GM19240 (cell line): Measurements from ENCODE around the gene GGT6.

Experiments
- DNase-seq: peaks from one replicate; pipeline ENCODE4 v3.0.0; 2011; ENCODE audit warnings: low spot score; ENCODE audit not compliant: insufficient read length

The GGT6 gene

GRCh38 chr17:4525691-4526397 lies 34.5 kb downstream of the GGT6 start:
- DNase-seq: no peak

DNA sequence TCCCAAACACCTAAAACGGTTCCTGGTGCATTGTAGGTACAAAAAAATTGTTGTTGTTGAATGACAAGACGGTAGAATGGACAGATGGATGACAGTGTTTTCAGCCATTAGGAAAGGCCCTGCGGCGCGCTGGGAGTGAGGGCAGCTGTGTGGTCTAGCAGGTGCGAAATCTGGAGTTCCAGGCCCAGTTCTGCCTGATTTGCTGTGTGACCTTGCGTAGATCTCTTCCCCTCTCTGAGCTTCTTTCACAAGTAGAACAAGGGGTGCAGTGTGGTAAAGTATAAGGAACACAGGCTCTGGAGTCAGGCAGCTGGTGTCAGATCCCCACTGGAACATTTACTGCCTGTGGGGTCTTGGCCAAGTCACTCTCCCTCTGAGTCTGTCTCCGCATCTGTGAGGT lies 36.4 kb downstream of the GGT6 start:
- DNase-seq: no peak

- DNase-seq: no peak
Observed at GRCh38 chr17:4522661-4523060, 37.7 kb downstream of the GGT6 start.

GRCh38 chr17:4520894-4521600 lies 39.3 kb downstream of the GGT6 start:
- no peak for DNase-seq

GRCh38 chr17:4520060-4520893 lies 40.1 kb downstream of the GGT6 start:
- no peak for DNase-seq

DNA sequence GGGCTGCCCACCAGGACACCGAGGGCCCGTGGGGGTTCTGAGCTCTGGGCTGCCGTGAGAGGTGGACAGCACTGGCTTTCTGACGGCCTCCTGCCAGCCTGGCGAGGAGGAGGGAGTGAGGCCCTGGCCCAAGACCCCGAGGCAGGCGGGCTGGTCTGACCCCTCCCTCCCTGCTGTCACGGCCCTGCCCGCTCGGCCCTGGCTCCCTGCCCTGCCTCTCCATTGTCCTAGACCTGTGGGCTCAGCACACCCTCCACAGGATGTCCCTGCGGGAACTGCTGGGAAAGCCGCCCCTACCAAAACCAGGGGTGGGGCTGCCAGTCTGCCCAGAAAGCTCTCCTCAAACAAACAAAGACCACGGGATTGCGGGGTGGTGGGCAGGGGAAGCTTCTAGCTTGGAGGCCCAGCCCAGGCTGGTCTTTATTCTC lies 41.0 kb downstream of the GGT6 start:
- DNase-seq: no peak

DNA sequence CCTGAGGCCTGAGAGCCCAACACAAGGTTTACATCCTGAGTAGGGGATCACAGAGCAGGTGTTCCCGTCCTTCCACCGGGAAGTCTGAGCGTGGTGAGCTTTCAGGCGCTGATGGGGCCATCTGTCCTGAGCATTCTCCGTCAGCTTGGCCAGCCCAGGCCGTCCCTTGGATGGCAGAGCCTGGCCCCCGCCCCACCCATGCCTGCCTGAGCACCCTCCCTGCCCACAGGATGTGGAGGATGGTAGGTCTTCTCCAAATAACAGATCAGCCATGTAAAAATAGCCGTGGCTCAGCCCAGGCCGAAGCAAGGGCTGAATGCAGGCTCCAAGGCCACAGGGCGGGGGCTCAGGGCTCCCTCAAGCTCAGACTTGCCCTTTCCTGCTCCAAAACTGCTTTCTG lies 41.5 kb downstream of the GGT6 start:
- no peak for DNase-seq

DNA sequence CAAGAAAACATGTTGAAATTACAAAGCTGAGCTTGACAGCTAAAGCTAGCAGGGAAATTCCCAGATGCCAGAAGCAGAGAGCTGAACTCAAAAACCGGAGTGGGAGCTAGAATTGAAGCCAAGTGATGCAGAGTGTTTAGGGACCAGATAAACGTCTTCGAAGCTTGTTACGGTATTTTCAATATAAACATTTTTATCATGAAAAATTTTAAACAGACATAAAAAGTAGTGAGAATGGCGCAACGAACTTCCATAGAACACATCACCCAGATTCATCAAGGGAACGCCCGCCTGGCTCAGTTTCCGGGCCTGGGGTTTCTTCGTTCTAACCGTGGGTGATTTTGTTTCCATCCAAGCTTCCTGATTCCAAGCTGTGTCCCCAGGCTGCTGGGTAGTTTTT lies 43.6 kb downstream of the GGT6 start:
- DNase-seq: no peak

DNA sequence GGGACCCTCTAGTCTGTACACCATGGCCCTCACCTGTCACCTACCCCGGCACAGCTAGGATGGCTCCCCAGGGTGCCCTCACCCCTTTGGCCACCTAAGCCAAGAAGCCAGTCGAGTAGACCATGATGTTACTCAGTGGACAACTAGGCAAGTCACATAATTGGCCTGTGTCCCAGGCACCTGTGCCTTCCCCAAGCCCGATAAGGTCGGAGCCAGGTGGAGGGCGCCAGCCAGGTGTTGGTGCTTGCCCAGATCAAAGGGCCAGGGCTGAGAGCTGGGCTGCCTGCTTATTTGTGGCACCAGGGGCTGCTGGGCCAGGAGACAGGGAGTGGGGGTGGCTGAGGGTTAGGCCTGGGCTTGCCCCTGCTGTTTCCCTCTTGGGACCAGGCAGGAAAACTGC lies 44.9 kb downstream of the GGT6 start:
- no peak for DNase-seq

- no peak for DNase-seq
Observed at GRCh38 chr17:4514779-4515178, 45.6 kb downstream of the GGT6 start.

GRCh38 chr17:4514206-4514605 lies 46.2 kb downstream of the GGT6 start:
- DNase-seq: no peak

DNA sequence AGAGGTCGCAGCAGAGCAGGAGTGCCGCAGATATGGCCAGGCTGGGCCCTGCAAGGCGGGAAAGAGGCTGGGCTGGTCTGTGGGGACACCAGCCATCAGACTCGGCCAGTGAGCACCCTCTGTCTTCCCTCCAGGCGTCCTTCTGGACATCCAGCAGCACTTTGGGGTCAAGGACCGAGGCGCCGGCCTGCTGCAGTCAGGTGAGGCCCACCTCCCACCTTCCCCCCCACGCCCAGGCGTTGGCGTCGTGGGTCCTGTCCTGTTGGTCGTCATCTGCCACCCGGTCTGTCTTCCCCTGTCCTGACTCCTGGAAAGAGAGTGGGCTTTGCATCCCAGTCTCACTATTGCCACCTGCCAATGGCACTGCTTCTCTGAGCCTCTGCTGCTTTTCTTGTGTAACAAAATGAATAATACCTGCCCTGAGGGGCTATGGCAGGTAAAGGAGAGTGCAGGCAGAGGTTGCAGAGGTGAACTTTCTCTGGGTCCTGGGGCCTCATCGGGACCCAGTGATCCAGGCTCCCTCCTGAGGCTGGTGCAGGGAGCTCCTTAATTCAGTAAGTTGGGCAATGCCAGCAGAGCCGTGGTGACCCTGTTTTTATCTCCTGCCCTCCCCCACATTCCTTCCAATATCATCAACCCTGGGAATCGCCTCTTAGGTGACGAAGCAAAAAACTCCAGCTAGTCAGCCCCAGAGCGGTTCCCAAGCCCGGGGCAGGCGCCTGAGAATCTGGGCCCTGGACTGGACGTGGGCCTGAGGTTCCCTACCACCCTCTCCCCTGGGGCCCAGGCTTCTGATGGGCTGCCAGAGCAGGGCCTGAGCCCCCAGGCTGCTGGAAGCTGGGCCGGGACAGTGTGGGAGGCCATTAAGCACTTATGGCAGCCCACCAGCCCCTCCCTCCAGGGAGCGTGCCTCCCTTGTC lies 47.0 kb downstream of the GGT6 start:
- no peak for DNase-seq

- no peak for DNase-seq
Observed at GRCh38 chr17:4512156-4513112, 47.9 kb downstream of the GGT6 start.

DNA sequence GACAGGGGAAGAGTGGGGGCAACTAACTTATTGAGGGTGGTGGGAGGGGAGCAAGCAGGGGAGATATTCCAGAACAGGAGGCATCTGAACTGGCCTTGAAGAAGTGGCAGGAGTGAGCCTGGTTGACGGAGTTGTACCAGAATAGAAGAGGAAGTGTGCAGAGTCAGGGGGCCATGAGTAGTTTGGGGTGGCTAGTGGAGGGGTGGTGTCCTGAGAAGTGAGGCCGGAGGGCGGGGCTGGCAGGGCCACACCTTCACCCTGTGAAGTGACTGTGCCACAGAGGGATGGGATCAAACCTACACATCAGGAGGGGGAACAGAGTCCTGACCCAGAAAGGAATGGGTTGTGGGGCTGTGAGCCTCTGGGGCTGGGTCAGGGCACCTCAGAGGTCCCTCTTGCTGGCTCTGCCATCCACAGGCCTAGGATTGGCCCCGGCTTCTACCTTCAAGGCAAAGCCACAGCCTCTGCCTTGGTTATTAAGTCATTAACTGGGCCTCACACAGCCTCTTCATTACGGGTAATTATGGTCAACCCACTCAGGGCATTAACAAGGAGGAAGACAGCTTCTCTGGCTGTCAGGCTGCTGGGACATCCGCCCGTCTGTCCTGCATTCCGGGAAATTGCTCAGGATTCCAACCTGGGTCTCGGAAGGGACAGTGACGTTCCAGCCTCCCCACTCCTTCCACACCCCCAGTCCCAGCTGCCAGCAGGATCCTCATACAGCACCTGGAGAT lies 49.0 kb downstream of the GGT6 start:
- no peak for DNase-seq

DNA sequence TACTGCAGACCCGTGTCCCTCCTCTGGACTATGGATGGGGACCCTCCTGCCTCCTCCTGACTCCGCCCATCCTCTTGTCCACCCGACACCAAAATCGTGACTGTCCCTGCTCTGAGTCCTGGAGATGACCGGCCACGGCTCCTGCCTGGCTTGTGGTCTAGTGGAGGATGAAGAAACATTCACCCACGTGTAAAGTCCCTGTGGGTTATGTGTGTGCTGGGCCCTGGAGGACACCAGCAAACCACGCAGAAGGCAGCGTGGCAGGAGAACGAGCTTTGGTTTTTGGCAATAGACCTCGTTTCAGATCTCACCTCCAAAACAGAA lies 49.8 kb downstream of the GGT6 start:
- no peak for DNase-seq

GRCh38 chr17:4509923-4510617 lies 50.3 kb downstream of the GGT6 start:
- DNase-seq: no peak

DNA sequence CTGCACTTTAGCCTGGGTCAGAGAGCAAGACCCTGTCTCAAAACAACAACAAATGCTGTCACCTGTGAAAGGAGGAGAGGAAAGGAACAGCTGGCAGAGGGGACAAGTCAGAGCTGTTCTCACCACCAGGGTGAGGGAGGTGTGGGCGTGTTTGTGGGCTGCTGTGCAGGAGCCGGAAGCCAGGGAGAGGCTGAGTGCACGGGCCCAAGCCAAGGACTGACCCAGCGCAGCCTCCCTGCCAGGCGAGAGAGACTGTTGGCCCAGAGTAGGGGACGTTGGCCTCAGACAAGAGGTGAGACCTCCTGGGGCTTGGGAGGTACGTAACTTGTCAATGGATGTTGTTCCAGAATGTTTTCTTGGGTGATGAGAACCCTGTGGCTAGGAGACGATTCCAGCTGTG lies 51.0 kb downstream of the GGT6 start:
- DNase-seq: peak; percentile 49

- DNase-seq: no peak
Observed at GRCh38 chr17:4508207-4508606, 52.2 kb downstream of the GGT6 start.
